ENCODE data around the gene SIRT2.
"Not testable (repeated sequence)": the region's sequence is repeated elsewhere in the genome, so short reads cannot be mapped to it uniquely, and the experiment has no call there.

Gene SIRT2

DNA sequence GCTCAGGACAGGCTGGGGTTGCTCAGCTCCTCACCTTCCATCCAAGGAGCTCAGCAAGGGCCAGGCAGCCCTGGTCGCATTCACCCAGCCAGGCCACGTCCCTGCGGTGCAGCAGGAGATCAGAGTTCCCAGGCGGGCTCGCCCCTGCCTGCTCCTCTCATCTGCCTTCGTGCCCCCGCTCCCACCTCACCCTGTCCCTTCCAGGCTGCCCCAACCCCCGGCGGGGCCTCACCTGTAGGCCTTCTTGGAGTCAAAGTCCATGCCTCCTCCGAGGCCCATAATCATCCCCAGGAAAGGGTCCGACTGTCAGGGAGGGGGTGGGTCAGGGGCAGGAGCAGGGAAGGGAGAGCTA lies 20.0 kb downstream of the SIRT2 start:
- no peak overlapping the region for H3K4me3 ChIP-seq (ENCODE audit: low read depth, low read length)
- TF ChIP-seq, protein P1, sequence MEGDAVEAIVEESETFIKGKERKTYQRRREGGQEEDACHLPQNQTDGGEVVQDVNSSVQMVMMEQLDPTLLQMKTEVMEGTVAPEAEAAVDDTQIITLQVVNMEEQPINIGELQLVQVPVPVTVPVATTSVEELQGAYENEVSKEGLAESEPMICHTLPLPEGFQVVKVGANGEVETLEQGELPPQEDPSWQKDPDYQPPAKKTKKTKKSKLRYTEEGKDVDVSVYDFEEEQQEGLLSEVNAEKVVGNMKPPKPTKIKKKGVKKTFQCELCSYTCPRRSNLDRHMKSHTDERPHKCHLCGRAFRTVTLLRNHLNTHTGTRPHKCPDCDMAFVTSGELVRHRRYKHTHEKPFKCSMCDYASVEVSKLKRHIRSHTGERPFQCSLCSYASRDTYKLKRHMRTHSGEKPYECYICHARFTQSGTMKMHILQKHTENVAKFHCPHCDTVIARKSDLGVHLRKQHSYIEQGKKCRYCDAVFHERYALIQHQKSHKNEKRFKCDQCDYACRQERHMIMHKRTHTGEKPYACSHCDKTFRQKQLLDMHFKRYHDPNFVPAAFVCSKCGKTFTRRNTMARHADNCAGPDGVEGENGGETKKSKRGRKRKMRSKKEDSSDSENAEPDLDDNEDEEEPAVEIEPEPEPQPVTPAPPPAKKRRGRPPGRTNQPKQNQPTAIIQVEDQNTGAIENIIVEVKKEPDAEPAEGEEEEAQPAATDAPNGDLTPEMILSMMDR (IDR thresholded peaks at IDR 0.05; ENCODE audit: low read depth, low read length) = no peak
- no peak for DNase-seq (ENCODE audit: low read depth, low spot score)
- in situ Hi-C loops (cut with HindIII; ENCODE audit: low sequenced_read_pairs) = no loop called here

DNA sequence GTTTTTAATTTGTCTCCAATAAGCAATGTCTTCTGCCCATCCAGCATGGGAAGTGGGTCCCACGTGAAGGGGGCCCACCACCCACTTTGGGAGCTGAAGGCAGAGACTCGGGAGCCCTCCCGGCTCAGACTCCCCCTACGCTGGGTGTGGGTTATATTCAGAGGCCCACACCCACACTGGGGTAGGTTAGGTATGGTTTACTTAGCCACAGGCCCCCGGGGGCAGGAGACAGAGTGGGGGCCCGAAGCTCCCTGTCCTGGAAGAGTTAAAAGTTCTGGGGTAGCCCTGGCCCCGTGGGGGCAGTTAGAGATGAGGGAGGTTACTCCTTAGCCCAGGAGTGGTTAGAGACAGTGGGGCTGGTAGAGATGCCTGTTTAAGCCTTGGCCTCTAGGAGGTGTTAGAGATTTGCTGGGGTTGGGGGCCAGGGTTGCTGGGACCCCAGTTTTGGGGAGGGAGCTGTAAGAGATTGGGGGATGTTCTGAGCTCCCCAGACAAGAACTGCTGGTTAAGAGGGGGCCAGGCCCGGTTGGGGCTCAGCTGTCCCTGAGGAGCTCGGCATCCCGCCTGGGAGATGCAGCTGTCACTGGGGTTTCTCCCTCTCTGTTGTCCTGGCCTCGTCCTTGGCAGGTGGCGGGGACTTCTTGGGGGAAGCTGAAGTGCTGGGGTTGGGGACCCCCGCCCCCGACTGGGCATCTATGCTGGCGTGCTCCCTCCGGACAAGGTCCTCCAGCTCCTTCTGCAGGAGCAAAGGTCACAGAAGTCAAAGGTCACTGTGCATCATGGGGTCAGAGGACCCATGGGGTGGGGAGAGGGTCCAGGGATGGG lies 20.6 kb downstream of the SIRT2 start:
- in situ Hi-C loops (cut with HindIII; ENCODE audit: low sequenced_read_pairs) = no loop called here
- TF ChIP-seq, protein P1 (IDR thresholded peaks at IDR 0.05; ENCODE audit: low read depth, low read length) = no peak
- no peak overlapping the region for H3K4me3 ChIP-seq (ENCODE audit: low read depth, low read length)
- no peak for DNase-seq (ENCODE audit: low read depth, low spot score)

GRCh38 chr19:38877781-38878574 lies 21.4 kb downstream of the SIRT2 start, which contains the start of gene RINL:
RINL (minus strand) TSS chr19:38878275; CDS start chr19:38876742, 1,533 bp downstream.
- in situ Hi-C loops (cut with HindIII; ENCODE audit: low sequenced_read_pairs) = no loop called here
- DNase-seq (ENCODE audit: low read depth, low spot score) = no peak
- TF ChIP-seq, protein P1 (IDR thresholded peaks at IDR 0.05; ENCODE audit: low read depth, low read length) = no peak
- H3K4me3 ChIP-seq (ENCODE audit: low read depth, low read length) = no peak within 1 kb of the TSS

DNA sequence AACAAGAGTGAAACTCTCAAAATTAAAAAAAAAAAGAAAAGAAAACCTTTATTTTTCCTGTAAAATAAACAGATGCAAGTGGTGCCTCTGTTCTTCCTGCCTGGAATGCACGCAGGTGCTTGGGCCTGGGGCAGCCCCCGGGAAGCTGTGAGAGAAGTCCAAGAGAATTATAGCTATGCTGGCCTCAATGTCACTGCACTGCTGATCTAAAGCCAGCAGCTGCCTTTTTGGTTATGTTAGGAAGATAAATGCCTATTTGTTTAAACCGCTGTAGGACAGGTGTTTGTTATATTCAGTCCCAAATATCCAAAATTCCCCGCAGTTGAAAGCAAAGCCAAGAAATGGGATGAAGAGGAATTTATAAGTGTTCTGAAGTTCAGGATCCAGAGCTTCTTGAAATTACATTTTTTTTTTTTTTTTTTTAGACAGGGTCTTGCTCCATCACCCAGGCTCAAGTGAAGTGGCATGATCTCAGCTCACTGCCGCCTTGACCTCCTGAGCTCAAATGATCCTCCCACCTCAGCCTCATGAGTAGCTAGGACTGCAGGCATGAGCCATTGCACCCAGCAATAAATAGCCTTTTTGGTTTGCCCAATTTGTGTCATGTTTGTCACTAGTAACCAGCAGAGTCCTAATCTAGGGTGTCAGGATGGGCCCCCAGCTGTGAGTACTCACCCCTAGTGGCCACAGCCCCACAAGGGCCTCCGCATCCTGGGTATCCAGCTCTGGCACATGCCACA lies 23.6 kb downstream of the SIRT2 start:
- no peak overlapping the region for H3K4me3 ChIP-seq (ENCODE audit: low read depth, low read length)
- TF ChIP-seq, protein P1 (IDR thresholded peaks at IDR 0.05; ENCODE audit: low read depth, low read length) = no peak
- no peak for DNase-seq (ENCODE audit: low read depth, low spot score)
- in situ Hi-C loops (cut with HindIII; ENCODE audit: low sequenced_read_pairs) = no loop called here

GRCh38 chr19:38873400-38873799 lies 26.0 kb downstream of the SIRT2 start:
- DNase-seq (ENCODE audit: low read depth, low spot score); in situ Hi-C loops (cut with HindIII; ENCODE audit: low sequenced_read_pairs); H3K4me3 ChIP-seq (ENCODE audit: low read depth, low read length): not testable (repeated sequence)

GRCh38 chr19:38870612-38871011 lies 28.8 kb downstream of the SIRT2 start:
- DNase-seq (ENCODE audit: low read depth, low spot score) = no peak
- no peak overlapping the region for H3K4me3 ChIP-seq (ENCODE audit: low read depth, low read length)
- in situ Hi-C loops (cut with HindIII; ENCODE audit: low sequenced_read_pairs) = no loop called here
- TF ChIP-seq, protein P1 (IDR thresholded peaks at IDR 0.05; ENCODE audit: low read depth, low read length) = no peak
